Measurements from ENCODE around the gene CALN1. TPM values are rescaled to one million over a fixed set of nuclear protein-coding genes. Genes with fewer than 3 reads are reported as not detected.

The CALN1 gene
- polyA plus RNA-seq, 1 donor from 2014 or later = 7.8 TPM

DNA sequence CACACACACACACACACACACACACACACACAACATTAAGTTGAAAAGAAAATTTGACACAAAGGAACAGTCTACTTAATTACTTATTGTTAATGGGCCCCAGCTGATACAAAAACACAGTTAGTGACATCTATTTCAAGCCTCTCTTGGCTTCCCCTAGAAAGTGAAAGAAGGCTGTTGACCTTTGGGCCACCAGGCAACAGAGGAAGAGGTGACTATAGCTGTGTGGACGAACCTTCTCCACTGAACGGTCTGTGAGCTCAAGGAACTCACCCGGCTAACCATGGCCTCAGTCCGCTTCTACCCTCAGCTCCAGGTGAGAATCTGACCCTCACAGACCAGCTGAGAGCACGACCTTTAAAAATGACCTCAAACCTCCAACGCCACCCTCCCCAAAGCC lies 32.9 kb upstream of the CALN1 start:
- no peaks in the 10 kb centered on the region for H3F3A ChIP-seq (ENCODE audit: insufficient read depth, low read length, poor library complexity, severe bottlenecking)
- H3K27ac ChIP-seq (ENCODE audit: low read length) = no peak overlapping the region
- H4K20me1 ChIP-seq (ENCODE audit: insufficient read depth) = no peaks in the 10 kb centered on the region
- H3K79me2 ChIP-seq (replicated peaks; ENCODE audit: insufficient read depth, low read length) = no peaks in the 10 kb centered on the region
- TF ChIP-seq, protein P1, sequence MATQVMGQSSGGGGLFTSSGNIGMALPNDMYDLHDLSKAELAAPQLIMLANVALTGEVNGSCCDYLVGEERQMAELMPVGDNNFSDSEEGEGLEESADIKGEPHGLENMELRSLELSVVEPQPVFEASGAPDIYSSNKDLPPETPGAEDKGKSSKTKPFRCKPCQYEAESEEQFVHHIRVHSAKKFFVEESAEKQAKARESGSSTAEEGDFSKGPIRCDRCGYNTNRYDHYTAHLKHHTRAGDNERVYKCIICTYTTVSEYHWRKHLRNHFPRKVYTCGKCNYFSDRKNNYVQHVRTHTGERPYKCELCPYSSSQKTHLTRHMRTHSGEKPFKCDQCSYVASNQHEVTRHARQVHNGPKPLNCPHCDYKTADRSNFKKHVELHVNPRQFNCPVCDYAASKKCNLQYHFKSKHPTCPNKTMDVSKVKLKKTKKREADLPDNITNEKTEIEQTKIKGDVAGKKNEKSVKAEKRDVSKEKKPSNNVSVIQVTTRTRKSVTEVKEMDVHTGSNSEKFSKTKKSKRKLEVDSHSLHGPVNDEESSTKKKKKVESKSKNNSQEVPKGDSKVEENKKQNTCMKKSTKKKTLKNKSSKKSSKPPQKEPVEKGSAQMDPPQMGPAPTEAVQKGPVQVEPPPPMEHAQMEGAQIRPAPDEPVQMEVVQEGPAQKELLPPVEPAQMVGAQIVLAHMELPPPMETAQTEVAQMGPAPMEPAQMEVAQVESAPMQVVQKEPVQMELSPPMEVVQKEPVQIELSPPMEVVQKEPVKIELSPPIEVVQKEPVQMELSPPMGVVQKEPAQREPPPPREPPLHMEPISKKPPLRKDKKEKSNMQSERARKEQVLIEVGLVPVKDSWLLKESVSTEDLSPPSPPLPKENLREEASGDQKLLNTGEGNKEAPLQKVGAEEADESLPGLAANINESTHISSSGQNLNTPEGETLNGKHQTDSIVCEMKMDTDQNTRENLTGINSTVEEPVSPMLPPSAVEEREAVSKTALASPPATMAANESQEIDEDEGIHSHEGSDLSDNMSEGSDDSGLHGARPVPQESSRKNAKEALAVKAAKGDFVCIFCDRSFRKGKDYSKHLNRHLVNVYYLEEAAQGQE (IDR thresholded peaks at IDR 0.05; ENCODE audit: borderline replicate concordance) = no peak
- no peak for TF ChIP-seq RAD21 (conservative IDR thresholded peaks at IDR 0.05)
- TF ChIP-seq, protein P2, sequence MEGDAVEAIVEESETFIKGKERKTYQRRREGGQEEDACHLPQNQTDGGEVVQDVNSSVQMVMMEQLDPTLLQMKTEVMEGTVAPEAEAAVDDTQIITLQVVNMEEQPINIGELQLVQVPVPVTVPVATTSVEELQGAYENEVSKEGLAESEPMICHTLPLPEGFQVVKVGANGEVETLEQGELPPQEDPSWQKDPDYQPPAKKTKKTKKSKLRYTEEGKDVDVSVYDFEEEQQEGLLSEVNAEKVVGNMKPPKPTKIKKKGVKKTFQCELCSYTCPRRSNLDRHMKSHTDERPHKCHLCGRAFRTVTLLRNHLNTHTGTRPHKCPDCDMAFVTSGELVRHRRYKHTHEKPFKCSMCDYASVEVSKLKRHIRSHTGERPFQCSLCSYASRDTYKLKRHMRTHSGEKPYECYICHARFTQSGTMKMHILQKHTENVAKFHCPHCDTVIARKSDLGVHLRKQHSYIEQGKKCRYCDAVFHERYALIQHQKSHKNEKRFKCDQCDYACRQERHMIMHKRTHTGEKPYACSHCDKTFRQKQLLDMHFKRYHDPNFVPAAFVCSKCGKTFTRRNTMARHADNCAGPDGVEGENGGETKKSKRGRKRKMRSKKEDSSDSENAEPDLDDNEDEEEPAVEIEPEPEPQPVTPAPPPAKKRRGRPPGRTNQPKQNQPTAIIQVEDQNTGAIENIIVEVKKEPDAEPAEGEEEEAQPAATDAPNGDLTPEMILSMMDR (IDR thresholded peaks at IDR 0.05; ENCODE audit: poor library complexity, severe bottlenecking) = no peak
- TF ChIP-seq SMC3 (conservative IDR thresholded peaks at IDR 0.05; ENCODE audit: poor library complexity) = no peak
- no peak for TF ChIP-seq EP300 (conservative IDR thresholded peaks at IDR 0.05; ENCODE audit: poor library complexity, severe bottlenecking)
- TF ChIP-seq MXI1 (conservative IDR thresholded peaks at IDR 0.05; ENCODE audit: poor library complexity, severe bottlenecking) = no peak
- TF ChIP-seq TAF1 (IDR thresholded peaks at IDR 0.05; ENCODE audit: low read depth) = no peak
- TF ChIP-seq EZH2 (IDR thresholded peaks at IDR 0.05; ENCODE audit: borderline replicate concordance, insufficient read depth, low read length, poor library complexity, severe bottlenecking) = no peak
- no peak for TF ChIP-seq POLR2AphosphoS5 (IDR thresholded peaks at IDR 0.05)
- H3K27me3 ChIP-seq (ENCODE audit: insufficient read depth, low read depth, low read length) = no peaks in the 10 kb centered on the region
- no peak overlapping the region for H3K9ac ChIP-seq (ENCODE audit: low read length)
- H3K4me3 ChIP-seq (ENCODE audit: low read length) = no peak overlapping the region
- H3K9me2 ChIP-seq (ENCODE audit: insufficient read depth, low read length) = no peaks in the 10 kb centered on the region
- H3K4me2 ChIP-seq (ENCODE audit: low read length) = no peak overlapping the region
- no peaks in the 10 kb centered on the region for H3K9me3 ChIP-seq (ENCODE audit: low read length)
- no peaks in the 10 kb centered on the region for H3K36me3 ChIP-seq (ENCODE audit: insufficient read depth, low read length)
- H2AFZ ChIP-seq (ENCODE audit: low read depth, low read length) = no peak overlapping the region

DNA sequence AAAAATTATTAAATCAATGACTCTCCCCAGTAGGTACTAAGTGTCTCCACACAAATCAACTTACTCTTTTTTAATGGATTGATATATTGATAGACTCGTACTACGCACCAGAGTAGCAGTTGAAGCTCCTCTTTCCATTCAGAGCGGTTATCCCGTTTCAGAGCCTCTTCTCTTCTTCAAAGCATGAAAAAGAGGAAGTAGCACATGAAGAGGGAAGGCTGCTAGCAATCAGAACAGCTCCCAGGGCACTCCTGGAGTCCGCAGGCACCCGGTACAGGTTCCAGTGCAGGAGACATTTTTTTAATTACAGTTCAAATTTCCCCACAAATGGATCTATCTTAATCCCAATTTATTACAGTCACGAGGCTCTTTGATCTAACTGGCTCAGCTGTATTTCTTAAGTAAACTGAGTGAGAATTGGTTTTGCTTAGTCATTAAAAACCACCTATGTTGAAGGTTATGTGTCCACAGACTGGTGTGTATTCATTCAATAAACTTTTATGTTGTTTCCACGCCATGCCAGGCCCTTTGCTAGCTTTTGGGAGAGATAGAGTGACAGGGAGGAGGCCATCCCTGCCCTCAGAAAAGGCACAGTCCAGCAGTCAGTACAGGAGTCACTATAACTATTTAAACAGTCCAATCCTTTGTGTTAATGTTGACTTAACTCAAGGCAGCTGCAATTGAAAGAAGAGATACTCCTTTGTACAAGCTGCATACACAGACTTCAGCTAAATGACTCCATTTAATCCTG lies 32.1 kb upstream of the CALN1 start:
- Histone ChIP-seq H2AFZ (ENCODE audit: low read depth, low read length) (no peak overlapping the region), H3K4me3 (ENCODE audit: low read length) (no peak overlapping the region), H3K79me2 (replicated peaks; ENCODE audit: insufficient read depth, low read length) (no peaks in the 10 kb centered on the region), H3K27me3 (ENCODE audit: insufficient read depth, low read depth, low read length) (no peaks in the 10 kb centered on the region), H3F3A (ENCODE audit: insufficient read depth, low read length, poor library complexity, severe bottlenecking) (no peaks in the 10 kb centered on the region), H3K36me3 (ENCODE audit: insufficient read depth, low read length) (no peaks in the 10 kb centered on the region), H3K9ac (ENCODE audit: low read length) (no peak overlapping the region), H3K4me2 (ENCODE audit: low read length) (no peak overlapping the region), H3K9me2 (ENCODE audit: insufficient read depth, low read length) (no peaks in the 10 kb centered on the region), H4K20me1 (ENCODE audit: insufficient read depth) (no peaks in the 10 kb centered on the region), H3K9me3 (ENCODE audit: low read length) (no peaks in the 10 kb centered on the region), H3K27ac (ENCODE audit: low read length) (no peak overlapping the region)
- TF ChIP-seq MXI1 (conservative IDR thresholded peaks at IDR 0.05; ENCODE audit: poor library complexity, severe bottlenecking) (no peak), RAD21 (conservative IDR thresholded peaks at IDR 0.05) (no peak), TAF1 (IDR thresholded peaks at IDR 0.05; ENCODE audit: low read depth) (no peak), EP300 (conservative IDR thresholded peaks at IDR 0.05; ENCODE audit: poor library complexity, severe bottlenecking) (no peak), SMC3 (conservative IDR thresholded peaks at IDR 0.05; ENCODE audit: poor library complexity) (no peak)
- TF ChIP-seq, protein P2 (IDR thresholded peaks at IDR 0.05; ENCODE audit: poor library complexity, severe bottlenecking) = no peak

Data from neural cell (in vitro differentiated cells).